GM12875 (cell line): ENCODE data around the gene PRPS2.

Source experiments
- H3K4me3 ChIP-seq: one replicate; pipeline ENCODE4 v1.5.1; 2011; ENCODE audit warnings: low read depth, low read length, control low read depth
- TF ChIP-seq, protein P1 (sequence below): IDR thresholded peaks from 2 replicates; pipeline ENCODE4 v1.5.1; 2011; ENCODE audit warnings: low read depth, mild to moderate bottlenecking, control low read depth, inconsistent platforms, low read length, moderate library complexity, borderline replicate concordance; ENCODE audit not compliant: insufficient read depth

Gene PRPS2

DNA sequence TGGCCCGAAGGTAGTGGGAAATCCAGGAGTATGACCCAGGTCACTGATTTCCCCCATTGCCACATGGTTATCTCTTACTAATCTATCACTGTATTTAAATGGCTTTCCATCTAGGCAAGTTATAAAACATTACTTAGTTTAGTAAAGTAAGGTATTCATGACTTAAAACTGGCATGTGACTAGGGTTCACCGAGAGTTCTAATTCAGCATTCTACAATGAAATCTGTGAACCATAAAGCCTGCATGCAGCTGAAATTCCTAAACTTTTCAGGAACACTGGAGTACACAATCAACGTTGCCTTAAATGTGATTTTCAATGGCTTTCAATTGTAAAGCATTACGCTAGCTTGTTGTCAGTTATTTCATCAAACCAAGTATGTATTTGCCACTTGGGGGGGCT, 22.7 kb upstream of the PRPS2 start:
- H3K4me3 ChIP-seq: no peak overlapping the region
- TF ChIP-seq, protein P1, sequence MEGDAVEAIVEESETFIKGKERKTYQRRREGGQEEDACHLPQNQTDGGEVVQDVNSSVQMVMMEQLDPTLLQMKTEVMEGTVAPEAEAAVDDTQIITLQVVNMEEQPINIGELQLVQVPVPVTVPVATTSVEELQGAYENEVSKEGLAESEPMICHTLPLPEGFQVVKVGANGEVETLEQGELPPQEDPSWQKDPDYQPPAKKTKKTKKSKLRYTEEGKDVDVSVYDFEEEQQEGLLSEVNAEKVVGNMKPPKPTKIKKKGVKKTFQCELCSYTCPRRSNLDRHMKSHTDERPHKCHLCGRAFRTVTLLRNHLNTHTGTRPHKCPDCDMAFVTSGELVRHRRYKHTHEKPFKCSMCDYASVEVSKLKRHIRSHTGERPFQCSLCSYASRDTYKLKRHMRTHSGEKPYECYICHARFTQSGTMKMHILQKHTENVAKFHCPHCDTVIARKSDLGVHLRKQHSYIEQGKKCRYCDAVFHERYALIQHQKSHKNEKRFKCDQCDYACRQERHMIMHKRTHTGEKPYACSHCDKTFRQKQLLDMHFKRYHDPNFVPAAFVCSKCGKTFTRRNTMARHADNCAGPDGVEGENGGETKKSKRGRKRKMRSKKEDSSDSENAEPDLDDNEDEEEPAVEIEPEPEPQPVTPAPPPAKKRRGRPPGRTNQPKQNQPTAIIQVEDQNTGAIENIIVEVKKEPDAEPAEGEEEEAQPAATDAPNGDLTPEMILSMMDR: no peak

DNA sequence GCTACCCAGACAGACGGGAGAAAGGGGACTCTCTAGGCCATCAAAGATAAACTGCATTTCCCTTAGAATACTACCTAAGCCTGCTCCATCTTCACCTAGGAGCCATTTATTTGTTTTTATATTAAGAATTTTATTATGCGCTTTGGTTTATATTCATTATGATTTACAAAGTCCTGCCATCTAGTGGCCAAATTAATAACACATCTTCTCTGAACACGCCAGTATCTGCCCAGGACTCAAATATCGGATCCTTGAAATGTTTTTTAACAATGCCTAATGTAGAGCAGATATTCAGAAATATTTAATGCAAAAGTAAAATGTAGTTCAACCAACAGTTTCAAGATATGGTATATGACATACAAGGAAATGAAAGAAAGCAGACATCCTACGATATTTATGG, 20.8 kb upstream of the PRPS2 start:
- H3K4me3 ChIP-seq: no peak overlapping the region

DNA sequence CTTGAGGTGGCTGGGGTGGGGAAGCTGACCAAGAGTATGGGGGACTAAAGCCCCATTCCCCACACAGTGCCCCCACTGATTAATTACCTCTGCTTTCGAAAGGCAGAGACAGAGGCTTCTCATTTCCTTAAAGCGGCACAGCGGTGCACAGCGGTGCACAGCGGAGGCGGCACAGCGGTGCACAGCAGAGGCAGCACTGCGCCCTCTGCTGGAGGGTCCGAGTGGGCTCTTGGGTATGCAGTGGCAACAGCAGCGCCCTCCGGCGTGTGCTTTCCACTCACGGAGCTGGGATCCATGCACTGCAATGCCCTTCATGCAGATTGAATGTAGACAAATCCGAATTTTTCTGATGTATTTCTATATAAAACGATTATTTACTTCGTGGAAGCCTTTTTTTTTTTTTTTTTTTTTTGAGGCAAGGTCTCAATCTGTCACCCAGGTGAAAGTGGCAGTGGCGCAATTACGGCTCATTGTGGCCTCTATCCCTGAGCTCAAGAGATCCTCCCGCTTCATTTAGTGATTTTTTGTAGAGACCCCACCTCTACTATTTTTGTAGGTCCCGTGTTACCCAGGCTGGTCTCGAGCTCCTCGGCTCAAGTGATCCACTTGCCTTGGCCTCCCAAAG, 19.7 kb upstream of the PRPS2 start:
- TF ChIP-seq, protein P1: peak; percentile 99
- no peak overlapping the region for H3K4me3 ChIP-seq

More for the DNA sequence above, 20.8 kb upstream of the PRPS2 start:
- TF ChIP-seq, protein P1: peak; percentile 23; the same call in 1 of the 2 replicates

DNA sequence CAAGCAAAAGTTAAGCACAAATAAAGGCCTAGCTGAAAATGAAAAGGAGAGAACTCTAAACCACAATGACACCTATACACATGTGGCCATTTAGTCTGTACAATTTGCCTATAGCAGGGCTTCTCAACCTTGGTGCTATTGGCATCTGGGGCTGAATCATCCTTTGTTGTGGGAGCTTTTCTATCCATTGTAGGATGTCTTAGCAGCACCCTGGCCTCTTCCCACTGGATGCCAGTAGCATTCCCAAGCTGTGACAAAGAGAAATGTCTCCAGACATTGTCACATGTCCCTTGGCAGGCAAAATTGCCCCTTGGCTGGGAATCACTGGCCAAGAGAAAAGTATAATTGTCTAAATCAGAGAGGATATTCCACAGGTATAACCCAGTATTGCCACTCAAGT, 13.5 kb upstream of the PRPS2 start:
- H3K4me3 ChIP-seq: no peak overlapping the region
- TF ChIP-seq, protein P1: no peak

DNA sequence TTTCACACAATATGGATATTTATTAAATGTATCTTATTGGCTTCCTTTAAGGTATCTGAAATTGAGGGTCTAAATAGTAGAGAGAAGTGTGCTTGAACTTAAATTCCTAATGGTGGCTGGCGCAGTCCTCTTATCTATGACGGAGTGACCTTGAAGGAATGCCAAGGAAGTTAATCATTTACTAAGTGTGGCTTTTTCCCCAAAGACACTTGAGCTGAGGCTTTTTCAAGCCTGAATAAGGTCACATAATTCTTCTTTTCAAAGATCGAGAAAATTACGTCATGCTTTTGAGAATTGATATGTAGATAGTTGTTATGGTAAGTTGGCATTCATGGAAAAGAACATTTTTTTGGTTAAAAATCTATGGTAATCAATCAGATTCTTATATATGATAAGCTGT, 11.7 kb upstream of the PRPS2 start:
- no peak overlapping the region for H3K4me3 ChIP-seq
- TF ChIP-seq, protein P1: no peak

DNA sequence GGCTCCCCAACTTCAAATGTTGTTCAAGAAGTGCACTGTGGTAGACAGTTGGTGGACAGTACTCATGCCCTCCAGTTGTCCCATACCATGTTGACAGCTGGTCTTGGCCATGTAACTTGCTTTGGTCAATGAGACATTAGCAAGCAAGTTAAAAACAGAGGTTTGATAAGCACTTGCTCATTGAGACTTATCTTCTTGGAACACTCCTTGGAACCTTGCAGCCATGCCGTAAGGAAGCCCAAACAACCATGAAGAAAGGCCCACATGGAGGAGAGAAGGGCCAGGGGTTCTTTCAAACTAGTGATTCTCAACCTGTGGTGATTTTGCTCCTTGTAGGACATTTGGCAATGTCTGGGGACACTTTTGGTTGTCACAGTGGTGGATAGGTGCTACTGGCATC, 2.6 kb upstream of the PRPS2 start:
- H3K4me3 ChIP-seq: no peak overlapping the region
- TF ChIP-seq, protein P1: no peak

DNA sequence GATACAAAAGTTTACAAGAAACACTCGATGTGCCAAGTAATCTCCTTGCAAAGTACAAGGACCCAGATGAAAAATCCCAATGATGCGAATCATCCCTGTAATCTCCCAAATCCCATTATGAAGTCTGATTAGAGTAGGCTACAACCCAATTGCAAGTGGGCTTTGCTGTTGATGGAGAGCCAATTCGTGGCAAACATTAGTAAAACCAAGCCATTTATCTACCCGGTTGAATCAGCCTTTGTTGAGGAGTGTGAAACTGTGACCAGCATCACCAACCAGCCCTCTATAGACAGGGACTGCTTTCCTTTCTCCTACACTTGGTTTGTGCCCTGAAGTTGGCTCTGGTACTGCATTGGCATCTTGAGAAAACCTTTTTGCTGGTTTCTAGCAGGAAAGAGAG, 1.2 kb upstream of the PRPS2 start:
- H3K4me3 ChIP-seq: no peak overlapping the region
- TF ChIP-seq, protein P1: no peak
